Left kidney (tissue), 2 donors: ENCODE measurements around the gene ETV5. TPM values are rescaled to one million over a fixed set of nuclear protein-coding genes. Genes with fewer than 3 reads are reported as not detected.
A peak's percentile ranks its signal among the peaks of the same experiment; 100 is the strongest.

ENCODE experiments used
- DNase-seq: peaks from one replicate; pipeline ENCODE4 v3.0.0-alpha.2; 2013
- polyA plus RNA-seq: library from polyadenylated mRNA; unstranded; fragments of 120-200 nt; gene quantifications from one replicate; pipeline ENCODE4 v1.2.1, GENCODE V29; 2013; ENCODE audit not compliant: insufficient read length

Gene ETV5
- polyA plus RNA-seq, 1 donor: 30.4 TPM

- no peak for DNase-seq
Observed at GRCh38 chr3:186125118-186125517, 16.2 kb upstream of the ETV5 start.

GRCh38 chr3:186124592-186124991 lies 15.7 kb upstream of the ETV5 start:
- DNase-seq: no peak

- DNase-seq: no peak
Observed at GRCh38 chr3:186123012-186123411, 14.1 kb upstream of the ETV5 start.

- no peak for DNase-seq
Observed at GRCh38 chr3:186121968-186122367, 13.1 kb upstream of the ETV5 start.

- DNase-seq: no peak
Observed at GRCh38 chr3:186121278-186121677, 12.4 kb upstream of the ETV5 start.

- no peak for DNase-seq
Observed at GRCh38 chr3:186119499-186119898, 10.6 kb upstream of the ETV5 start.

GRCh38 chr3:186118692-186119091 lies 9.8 kb upstream of the ETV5 start:
- no peak for DNase-seq

GRCh38 chr3:186117521-186118134 lies 8.7 kb upstream of the ETV5 start:
- DNase-seq: no peak

GRCh38 chr3:186115239-186115996 lies 6.5 kb upstream of the ETV5 start:
- DNase-seq: no peak

GRCh38 chr3:186110975-186111974 lies 2.4 kb upstream of the ETV5 start:
- DNase-seq: no peak

GRCh38 chr3:186109897-186110803 lies 1.3 kb upstream of the ETV5 start:
- DNase-seq: no peak

- DNase-seq: peak; percentile 71
Observed at GRCh38 chr3:186108106-186108940, 566 bp downstream of the ETV5 start.

- peak; percentile 74 for DNase-seq
Observed at GRCh38 chr3:186107215-186108105, 1.4 kb downstream of the ETV5 start.

- DNase-seq: no peak
Observed at GRCh38 chr3:186105543-186105942, 3.3 kb downstream of the ETV5 start.

- no peak for DNase-seq
Observed at GRCh38 chr3:186102687-186103086, 6.2 kb downstream of the ETV5 start.

- no peak for DNase-seq
Observed at GRCh38 chr3:186100398-186100797, 8.5 kb downstream of the ETV5 start.

- no peak for DNase-seq
Observed at GRCh38 chr3:186099178-186099577, 9.7 kb downstream of the ETV5 start.

- no peak for DNase-seq
Observed at GRCh38 chr3:186098740-186099139, 10.1 kb downstream of the ETV5 start.

- DNase-seq: peak; percentile 92
Observed at GRCh38 chr3:186097663-186098451, 11.0 kb downstream of the ETV5 start.
